Muscle of leg (tissue), 11 donors: Measurements from ENCODE around the gene MEA1. TPM values are rescaled to one million over a fixed set of nuclear protein-coding genes. Genes with fewer than 3 reads are reported as not detected.

Experiments used
- DNase-seq: peaks from one replicate; pipeline ENCODE4 v3.0.0; 2013
- H3K27ac ChIP-seq: one replicate; pipeline ENCODE4 v1.5.1; 2013; ENCODE audit warnings: mild to moderate bottlenecking, low read length, control low read depth
- H3K27me3 ChIP-seq: one replicate; pipeline ENCODE4 v1.6.1; 2013; ENCODE audit warnings: low read length; ENCODE audit not compliant: control insufficient read depth, insufficient read depth
- H3K36me3 ChIP-seq: one replicate; pipeline ENCODE4 v1.6.1; 2013; ENCODE audit warnings: low read length; ENCODE audit not compliant: control insufficient read depth, insufficient read depth
- H3K4me1 ChIP-seq: one replicate; pipeline ENCODE4 v1.6.1; 2013; ENCODE audit warnings: low read length; ENCODE audit not compliant: control insufficient read depth, insufficient read depth
- H3K4me3 ChIP-seq: one replicate; pipeline ENCODE4 v1.5.1; 2013; ENCODE audit warnings: low read length, control low read depth
- H3K9me3 ChIP-seq: replicated peaks from 2 replicates; pipeline ENCODE4 v1.6.1; 2013; ENCODE audit warnings: low read depth, low read length; ENCODE audit not compliant: control insufficient read depth
- WGBS: methylation state at CpG from one replicate; pipeline ENCODE4 v1.1.5; 2013; ENCODE audit warnings: missing lambda C conversion rate; ENCODE audit not compliant: insufficient coverage; 5-methylcytosine and 5-hydroxymethylcytosine counted together
- polyA plus RNA-seq, 8 donors: library from polyadenylated mRNA; unstranded; fragments of 120-200 nt; gene quantifications; one replicate each; pipeline versions ENCODE4 v1.2.1 to v1.2.3, GENCODE V29; 2013; ENCODE audit warnings: inconsistent platforms in 1 of 8, low replicate concordance in 1 of 8; ENCODE audit not compliant: insufficient read length in 8 of 8, insufficient read depth in 1 of 8
- total RNA-seq: library from RNA; stranded (reverse); fragments of 120-200 nt; gene quantifications from one replicate; pipeline ENCODE4 v1.2.4, GENCODE V29; 2013

Gene MEA1
- total and polyA plus RNA-seq, 9 donors: 40.4 to 63.4 (median 48.6) TPM

- no peak for DNase-seq
- no peak overlapping the region for H3K27ac ChIP-seq
- H3K36me3 ChIP-seq: peaks cover 28% of the 10 kb centered on the region
- 87% methylated on average over 3 of the region's 5 CpGs for WGBS
- peaks cover 20% of the 10 kb centered on the region for H3K4me1 ChIP-seq
- no peaks in the 10 kb centered on the region for H3K27me3 ChIP-seq
- H3K4me3 ChIP-seq: no peak overlapping the region
- no peaks in the 10 kb centered on the region for H3K9me3 ChIP-seq
Measured at GRCh38 chr6:42974919-42975505, 38.7 kb downstream of the MEA1 start.

GRCh38 chr6:42973926-42974325 lies 39.8 kb downstream of the MEA1 start:
- WGBS: no CpG with 5 or more reads among the region's 3 CpGs
- Histone ChIP-seq H3K4me3 (no peak overlapping the region), H3K27ac (no peak overlapping the region), H3K4me1 (peaks cover 12% of the 10 kb centered on the region), H3K36me3 (peaks cover 39% of the 10 kb centered on the region), H3K27me3 (no peaks in the 10 kb centered on the region), H3K9me3 (no peaks in the 10 kb centered on the region)
- DNase-seq: no peak

- no peak for DNase-seq
Measured at GRCh38 chr6:42971746-42972327, 41.9 kb downstream of the MEA1 start.

DNA sequence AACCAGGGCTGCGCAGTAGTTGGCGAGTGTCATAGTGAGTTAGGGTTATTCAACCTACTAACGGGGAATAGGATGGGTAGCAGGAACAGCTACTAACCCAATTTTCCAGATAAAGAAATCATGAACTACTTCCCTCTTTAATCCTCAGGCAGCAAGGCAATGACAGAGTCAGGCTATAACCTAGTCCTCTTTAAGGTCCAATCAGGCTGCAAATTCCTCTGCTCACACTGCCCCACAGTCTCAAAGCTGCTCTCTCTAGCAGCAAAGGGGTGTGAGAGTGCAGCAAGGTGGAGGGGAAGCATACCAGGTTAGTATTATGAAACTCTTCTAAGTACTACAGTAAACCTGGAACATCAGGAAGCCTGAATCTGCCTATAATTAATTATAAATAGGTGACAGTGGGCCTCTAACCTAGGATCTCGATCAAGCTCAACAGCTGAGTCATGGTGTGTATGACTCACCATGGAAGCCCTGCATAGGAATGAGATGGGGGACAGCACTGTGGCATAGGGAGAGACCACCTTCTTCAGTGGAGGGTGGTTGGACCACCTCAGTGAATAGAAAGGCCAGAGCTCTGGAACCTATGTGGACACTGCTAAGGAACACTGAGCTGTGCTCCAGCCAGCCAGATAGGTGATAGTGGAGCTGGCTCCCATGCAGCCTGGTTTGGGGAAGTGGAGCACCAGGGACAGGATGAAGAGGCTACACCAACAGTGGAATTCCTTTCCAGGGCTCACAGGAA lies 42.7 kb downstream of the MEA1 start:
- no peak for DNase-seq
- Histone ChIP-seq H3K27me3 (no peaks in the 10 kb centered on the region), H3K9me3 (no peaks in the 10 kb centered on the region), H3K4me3 (no peak overlapping the region), H3K36me3 (peaks cover 65% of the 10 kb centered on the region), H3K4me1 (no peaks in the 10 kb centered on the region), H3K27ac (no peak overlapping the region)
- WGBS: no CpG with 5 or more reads among the region's 4 CpGs

More at GRCh38 chr6:42971746-42972327, 41.9 kb downstream of the MEA1 start:
- Histone ChIP-seq H3K9me3 (no peaks in the 10 kb centered on the region), H3K4me1 (no peaks in the 10 kb centered on the region), H3K36me3 (peaks cover 57% of the 10 kb centered on the region), H3K27ac (no peak overlapping the region), H3K27me3 (no peaks in the 10 kb centered on the region), H3K4me3 (no peak overlapping the region)
- WGBS: 100% methylated on average over 2 of the region's 3 CpGs

DNA sequence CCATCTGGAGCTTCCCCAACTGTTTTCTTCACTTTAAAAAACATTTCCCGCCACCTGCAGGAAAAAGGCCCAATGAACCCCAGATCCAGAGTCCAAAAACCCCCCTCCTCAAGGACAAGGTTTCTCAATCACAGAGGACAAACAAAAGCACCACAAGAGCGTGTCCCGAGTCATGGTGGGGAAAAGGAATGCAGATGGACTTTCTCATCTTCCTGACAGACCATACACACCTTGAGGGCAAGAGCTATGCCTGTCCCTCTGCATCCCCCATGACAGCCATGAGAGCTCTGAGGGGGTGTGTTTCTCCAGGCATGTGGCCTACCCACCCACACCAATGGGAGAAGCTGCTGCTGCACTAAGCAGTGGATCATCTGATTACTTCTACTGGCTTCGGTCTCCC lies 43.8 kb downstream of the MEA1 start:
- H3K4me3 ChIP-seq: no peak overlapping the region
- no peak overlapping the region for H3K27ac ChIP-seq
- H3K36me3 ChIP-seq: peaks cover 74% of the 10 kb centered on the region
- H3K9me3 ChIP-seq: no peaks in the 10 kb centered on the region
- no CpG with 5 or more reads among the region's 4 CpGs for WGBS
- no peaks in the 10 kb centered on the region for H3K27me3 ChIP-seq
- no peak for DNase-seq
- H3K4me1 ChIP-seq: no peaks in the 10 kb centered on the region

DNA sequence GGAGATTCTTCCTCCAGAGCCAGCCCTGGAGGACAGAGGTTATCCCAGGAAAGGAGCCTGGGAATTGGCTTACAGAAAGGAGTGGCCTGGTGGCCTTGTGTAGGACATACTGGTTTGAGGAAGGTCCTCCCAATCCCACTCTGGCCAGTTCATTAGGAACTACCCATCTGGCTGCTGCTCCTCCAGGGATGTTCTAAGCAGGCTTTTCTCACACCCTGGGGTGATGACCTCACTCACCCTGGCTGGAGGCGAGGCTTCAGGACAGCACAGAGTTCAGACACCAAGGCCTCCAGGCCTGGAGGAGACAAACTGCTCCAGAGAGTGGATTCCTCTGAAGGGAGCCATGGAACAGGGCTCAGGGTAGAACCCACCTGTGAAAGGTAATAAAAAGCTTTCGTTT lies 44.3 kb downstream of the MEA1 start:
- Histone ChIP-seq H3K4me3 (no peak overlapping the region), H3K4me1 (no peaks in the 10 kb centered on the region), H3K36me3 (peaks cover 75% of the 10 kb centered on the region), H3K9me3 (no peaks in the 10 kb centered on the region), H3K27ac (no peak overlapping the region), H3K27me3 (no peaks in the 10 kb centered on the region)
- 75% methylated on average over 1 of the region's 2 CpGs for WGBS
- no peak for DNase-seq

DNA sequence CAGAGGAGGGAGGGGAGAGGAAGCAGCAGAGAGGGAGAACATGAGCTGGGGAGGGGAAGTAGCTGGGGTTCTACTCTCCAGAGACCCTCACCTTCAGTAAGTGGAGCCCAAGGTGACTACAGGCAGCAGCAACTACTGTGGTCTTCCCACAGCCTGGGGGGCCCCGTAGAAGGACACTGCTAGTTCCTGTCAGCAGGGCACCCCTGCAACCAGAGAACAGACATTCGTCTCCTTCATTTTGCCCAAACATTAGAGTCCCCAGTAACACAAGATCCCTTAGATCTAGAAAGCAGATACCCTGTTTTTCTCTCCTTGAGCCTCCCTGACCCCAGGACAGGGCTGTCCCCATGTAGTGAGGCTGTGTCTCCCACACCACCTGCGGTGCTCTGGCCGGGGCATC lies 45.0 kb downstream of the MEA1 start:
- H3K36me3 ChIP-seq: peaks cover 78% of the 10 kb centered on the region
- DNase-seq: no peak
- H3K27ac ChIP-seq: no peak overlapping the region
- no peaks in the 10 kb centered on the region for H3K9me3 ChIP-seq
- H3K27me3 ChIP-seq: no peaks in the 10 kb centered on the region
- no peak overlapping the region for H3K4me3 ChIP-seq
- 89% methylated on average over 2 of the region's 4 CpGs for WGBS
- H3K4me1 ChIP-seq: no peaks in the 10 kb centered on the region

DNA sequence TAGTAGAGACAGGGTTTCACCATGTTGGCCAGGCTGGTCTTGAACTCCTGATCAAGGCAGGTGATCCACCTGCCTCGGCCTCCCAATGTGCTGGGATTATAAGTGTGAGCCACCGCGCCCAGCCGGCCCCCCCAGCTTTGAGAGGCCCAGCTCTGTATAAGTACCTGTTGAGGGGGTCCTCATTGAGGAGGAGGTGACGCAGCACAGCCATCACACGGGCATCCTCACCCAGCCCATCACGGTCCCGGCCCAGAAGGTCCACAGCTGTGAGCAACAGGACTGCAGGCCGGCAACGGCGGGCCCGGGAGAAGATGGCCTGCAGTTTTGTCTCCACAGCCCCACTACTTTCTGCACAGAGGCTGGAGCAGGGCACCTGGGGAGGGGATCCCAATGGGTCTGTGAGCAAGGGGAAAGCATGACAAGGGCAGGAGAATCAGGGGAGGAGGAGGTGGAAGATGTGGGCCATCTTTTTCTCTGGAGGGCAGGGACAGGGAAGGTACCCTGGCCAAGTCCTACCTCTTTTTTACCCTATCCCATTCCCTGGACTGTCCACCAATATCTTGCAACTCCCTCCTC lies 45.5 kb downstream of the MEA1 start:
- no peak for DNase-seq

GRCh38 chr6:42967228-42967627 lies 46.5 kb downstream of the MEA1 start:
- peaks cover 83% of the 10 kb centered on the region for H3K36me3 ChIP-seq
- H3K27me3 ChIP-seq: no peaks in the 10 kb centered on the region
- no peaks in the 10 kb centered on the region for H3K9me3 ChIP-seq
- WGBS: 95% methylated on average over 10 of the region's 11 CpGs
- no peak overlapping the region for H3K27ac ChIP-seq
- H3K4me3 ChIP-seq: no peak overlapping the region
- no peaks in the 10 kb centered on the region for H3K4me1 ChIP-seq
- no peak for DNase-seq

More for the DNA sequence above, 45.5 kb downstream of the MEA1 start:
- no peak overlapping the region for H3K4me3 ChIP-seq
- peaks cover 77% of the 10 kb centered on the region for H3K36me3 ChIP-seq
- no peaks in the 10 kb centered on the region for H3K9me3 ChIP-seq
- no peaks in the 10 kb centered on the region for H3K27me3 ChIP-seq
- H3K27ac ChIP-seq: no peak overlapping the region
- 100% methylated on average over 4 of the region's 12 CpGs for WGBS
- H3K4me1 ChIP-seq: no peaks in the 10 kb centered on the region

DNA sequence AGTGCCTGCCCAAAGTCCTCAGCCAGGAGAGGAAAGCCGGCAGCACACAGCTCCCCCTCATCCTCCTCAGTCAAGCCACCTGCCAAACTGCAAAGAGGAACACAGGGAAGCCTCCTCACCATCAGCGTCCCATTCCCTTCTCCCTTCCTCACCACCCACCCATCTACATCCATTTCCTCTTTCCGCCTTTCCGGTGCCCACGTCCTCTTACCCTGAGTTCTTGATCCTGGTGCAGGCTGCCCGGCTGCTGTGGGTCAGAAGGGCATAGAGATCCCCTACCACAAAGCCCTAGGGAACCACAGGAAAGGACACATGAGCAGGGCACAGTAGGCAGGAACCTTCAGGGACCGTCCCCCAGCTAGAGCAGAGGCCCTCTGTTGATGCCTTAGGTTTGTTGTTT lies 47.2 kb downstream of the MEA1 start:
- no peak overlapping the region for H3K4me3 ChIP-seq
- no peak for DNase-seq
- no peaks in the 10 kb centered on the region for H3K27me3 ChIP-seq
- no peak overlapping the region for H3K27ac ChIP-seq
- WGBS: 85% methylated on average over 3 of the region's 7 CpGs
- no peaks in the 10 kb centered on the region for H3K9me3 ChIP-seq
- peaks cover 82% of the 10 kb centered on the region for H3K36me3 ChIP-seq
- no peaks in the 10 kb centered on the region for H3K4me1 ChIP-seq
